ENCODE measurements around the gene SAMD14. TPM values are rescaled to one million over a fixed set of nuclear protein-coding genes. Genes with fewer than 3 reads are reported as not detected.

Gene SAMD14
- total and polyA plus RNA-seq, 9 donors, result 0.36 to 4.9 (median 1.7) TPM

GRCh38 chr17:50100921-50101345 is 29.0 kb downstream of the SAMD14 start:
- Histone ChIP-seq H3K27me3 (no peaks in the 10 kb centered on the region), H3K27ac (peak overlapping the region; percentile 67 to 80), H3K9me3 (no peaks in the 10 kb centered on the region), H3K4me3 (no peak overlapping the region), H3K4me1 (ENCODE audit: insufficient read depth) (peaks cover 21% of the 10 kb centered on the region), H3K36me3 (no peaks in the 10 kb centered on the region)
- peak in 2 of 5 donors; percentile 45 to 53 for DNase-seq
- intact Hi-C loops (cut with DNase I), result no loop called here
- TF ChIP-seq POLR2A (IDR thresholded peaks at IDR 0.05) (no peak), EP300 (IDR thresholded peaks at IDR 0.05) (no peak), CTCF (IDR thresholded peaks at IDR 0.05) (no peak)
- WGBS, 3 donors, result 24 to 43% (median 26%) methylated on average over 15 of the region's 15 CpGs

GRCh38 chr17:50100480-50100883 is 29.5 kb downstream of the SAMD14 start:
- intact Hi-C loops (cut with DNase I), result no loop called here
- 69 to 82% (median 77%) methylated on average over 5 of the region's 5 CpGs for WGBS, 3 donors
- no peaks in the 10 kb centered on the region for H3K36me3 ChIP-seq
- H3K9me3 ChIP-seq, result no peaks in the 10 kb centered on the region
- no peak overlapping the region for H3K4me3 ChIP-seq
- TF ChIP-seq CTCF (IDR thresholded peaks at IDR 0.05), result no peak
- no peak for TF ChIP-seq EP300 (IDR thresholded peaks at IDR 0.05)
- TF ChIP-seq POLR2A (IDR thresholded peaks at IDR 0.05), result no peak
- peak overlapping the region; percentile 67 to 80 for H3K27ac ChIP-seq
- H3K4me1 ChIP-seq (ENCODE audit: insufficient read depth), result peaks cover 21% of the 10 kb centered on the region
- no peak for DNase-seq
- H3K27me3 ChIP-seq, result no peaks in the 10 kb centered on the region

- H3K4me1 ChIP-seq (ENCODE audit: insufficient read depth), result peaks cover 21% of the 10 kb centered on the region
- H3K4me3 ChIP-seq, result no peak overlapping the region
- H3K36me3 ChIP-seq, result no peaks in the 10 kb centered on the region
- intact Hi-C loops (cut with DNase I), result loop anchor here in 2 of 4 donors (10.0 kb wide), 2 partner anchors 176 to 196 kb away; partner anchors contain the start of gene TMEM92 (in 1 of the 2)
- H3K9me3 ChIP-seq, result no peaks in the 10 kb centered on the region
- TF ChIP-seq CTCF (IDR thresholded peaks at IDR 0.05), result no peak
- no peak for TF ChIP-seq EP300 (IDR thresholded peaks at IDR 0.05)
- TF ChIP-seq POLR2A (IDR thresholded peaks at IDR 0.05), result no peak
- DNase-seq, result no peak
- no peaks in the 10 kb centered on the region for H3K27me3 ChIP-seq
- 22 to 41% (median 40%) methylated on average over 5 of the region's 5 CpGs for WGBS, 3 donors
- H3K27ac ChIP-seq, result no peak overlapping the region
Measured at GRCh38 chr17:50099003-50099402, 31.0 kb downstream of the SAMD14 start.

- TF ChIP-seq CTCF (IDR thresholded peaks at IDR 0.05) (no peak), POLR2A (IDR thresholded peaks at IDR 0.05) (no peak), EP300 (IDR thresholded peaks at IDR 0.05) (no peak)
- H3K9me3 ChIP-seq, result no peaks in the 10 kb centered on the region
- H3K36me3 ChIP-seq, result no peaks in the 10 kb centered on the region
- DNase-seq, result no peak
- H3K4me3 ChIP-seq, result no peak overlapping the region
- H3K27me3 ChIP-seq, result no peaks in the 10 kb centered on the region
- no peak overlapping the region for H3K27ac ChIP-seq
- intact Hi-C loops (cut with DNase I), result loop anchor here in 2 of 4 donors (10.0 kb wide), 2 partner anchors 176 to 196 kb away; partner anchors contain the start of gene TMEM92 (in 1 of the 2)
- 70 to 73% (median 72%) methylated on average over 4 of the region's 4 CpGs for WGBS, 3 donors
- H3K4me1 ChIP-seq (ENCODE audit: insufficient read depth), result peaks cover 21% of the 10 kb centered on the region
Measured at GRCh38 chr17:50098583-50098982, 31.4 kb downstream of the SAMD14 start.

Data from ovary (tissue), 9 donors.